Activated naive CD8-positive, alpha-beta T cell treated with anti-CD3 and anti-CD28 coated beads, Interleukin-2, amount 50 U/mL, for 24 hours (primary cell): Measurements from ENCODE around the gene FEZF2.

Source experiments
- ATAC-seq: fragments of 150-1000 bp; cut with Tn5 transposase; one replicate; pipeline ENCODE4 v1.10.0; 2021
- DNase-seq: peaks from one replicate; pipeline ENCODE4 v3.0.0; 2021
- H3K27ac Mint-ChIP-seq: one replicate; pipeline ENCODE4 v1.8.0; 2021; ENCODE audit warnings: mild to moderate bottlenecking, mixed read lengths
- H3K27me3 Mint-ChIP-seq: one replicate; pipeline ENCODE4 v1.8.0; 2021; ENCODE audit warnings: mixed read lengths
- H3K36me3 Mint-ChIP-seq: one replicate; pipeline ENCODE4 v1.8.0; 2021; ENCODE audit warnings: low read depth, mixed read lengths
- H3K4me1 Mint-ChIP-seq: one replicate; pipeline ENCODE4 v1.8.0; 2021; ENCODE audit warnings: mixed read lengths
- H3K4me3 Mint-ChIP-seq: one replicate; pipeline ENCODE4 v1.8.0; 2021; ENCODE audit warnings: mild to moderate bottlenecking, moderate library complexity, mixed read lengths
- H3K9me3 Mint-ChIP-seq: one replicate; pipeline ENCODE4 v1.8.0; 2021; ENCODE audit warnings: mixed read lengths

The FEZF2 gene

DNA sequence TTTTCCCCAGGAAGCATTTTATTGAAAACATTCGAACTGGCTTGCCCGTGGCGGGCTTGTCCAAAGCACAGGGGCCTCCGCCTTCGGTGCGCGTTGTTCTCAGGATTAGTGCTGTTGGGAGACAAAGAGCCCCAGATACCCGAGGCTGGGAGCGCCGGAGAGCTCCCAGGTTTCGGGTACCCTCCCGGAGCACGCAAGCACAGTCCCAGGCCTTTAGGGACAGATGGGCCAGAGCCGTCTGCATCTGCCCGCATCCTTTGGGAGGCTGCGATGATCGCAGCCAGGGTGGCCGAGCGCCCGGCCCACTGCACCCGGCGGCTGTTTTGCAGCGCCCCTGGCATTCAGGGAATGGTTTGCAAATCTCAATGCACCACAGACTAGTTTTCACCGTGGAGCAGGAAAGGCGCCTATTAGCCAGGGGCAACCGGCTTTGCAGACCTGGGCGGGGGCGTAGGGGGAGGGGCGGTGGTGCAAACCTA, 5.0 kb upstream of the FEZF2 start:
- Mint-ChIP-seq H3K4me1 (peaks cover 4% of the 10 kb centered on the region), H3K27ac (no peak overlapping the region), H3K27me3 (peaks cover 71% of the 10 kb centered on the region), H3K4me3 (no peak overlapping the region), H3K36me3 (no peaks in the 10 kb centered on the region), H3K9me3 (peaks cover under 1% of the 10 kb centered on the region)
- ATAC-seq (no peak), DNase-seq (no peak)

DNA sequence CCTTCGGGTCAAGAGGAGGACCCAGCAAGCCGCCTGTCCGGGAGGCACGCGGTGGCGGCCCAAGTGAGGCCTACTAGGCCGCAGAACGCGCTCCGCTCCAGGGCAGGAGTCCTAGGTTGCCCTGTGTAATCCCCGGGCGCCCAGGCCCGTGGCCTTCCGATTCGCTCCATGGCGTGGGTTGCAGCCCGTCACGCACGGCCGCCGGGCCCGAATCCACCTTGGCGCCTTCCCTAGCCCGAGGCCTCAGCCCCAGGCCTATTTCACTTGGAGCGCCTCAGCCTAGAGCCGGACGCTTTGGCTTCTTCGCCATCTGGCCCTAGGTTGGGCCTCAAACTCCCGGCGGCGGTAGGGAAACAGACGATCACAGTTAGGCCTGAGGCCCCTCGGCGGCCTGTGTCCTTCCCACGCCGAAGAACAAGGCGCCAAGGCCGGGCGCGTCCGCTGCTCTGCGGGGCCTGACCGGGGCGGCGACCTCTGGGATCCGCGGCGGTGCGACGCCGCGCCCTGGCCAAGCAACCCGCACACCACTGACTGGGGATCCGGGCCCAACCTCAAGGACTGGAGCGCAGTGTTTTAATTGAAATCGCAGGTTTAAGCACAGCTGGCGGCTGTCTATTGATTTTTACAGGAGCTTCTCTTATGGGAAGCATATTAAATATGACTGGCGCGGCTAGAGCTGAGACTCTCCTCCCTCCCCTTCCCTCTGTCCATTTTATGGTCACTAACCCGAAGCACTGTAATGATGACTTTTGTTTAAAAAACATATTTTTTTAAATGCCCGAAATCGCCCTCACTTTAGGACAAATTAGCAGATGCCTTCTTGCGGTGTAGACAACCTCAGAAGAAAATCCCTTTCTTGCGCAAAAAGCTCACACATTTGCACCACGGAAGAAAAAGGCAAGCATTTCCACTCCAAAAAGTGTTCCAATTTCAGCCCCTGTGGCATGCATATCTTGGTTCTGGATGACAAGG, 3.8 kb upstream of the FEZF2 start:
- no peak for DNase-seq
- H3K36me3 Mint-ChIP-seq, result no peaks in the 10 kb centered on the region
- H3K27me3 Mint-ChIP-seq, result peaks cover 74% of the 10 kb centered on the region
- no peaks in the 10 kb centered on the region for H3K9me3 Mint-ChIP-seq
- no peak for ATAC-seq
- peaks cover 4% of the 10 kb centered on the region for H3K4me1 Mint-ChIP-seq
- H3K4me3 Mint-ChIP-seq, result no peak overlapping the region
- H3K27ac Mint-ChIP-seq, result no peak overlapping the region

- Mint-ChIP-seq H3K9me3 (no peaks in the 10 kb centered on the region), H3K4me3 (no peak overlapping the region), H3K27me3 (peaks cover 74% of the 10 kb centered on the region), H3K4me1 (peaks cover 4% of the 10 kb centered on the region), H3K36me3 (no peaks in the 10 kb centered on the region), H3K27ac (no peak overlapping the region)
- ATAC-seq, result no peak
- no peak for DNase-seq
Observed at GRCh38 chr3:62376454-62376720, 3.0 kb upstream of the FEZF2 start.

GRCh38 chr3:62375655-62376453, 2.5 kb upstream of the FEZF2 start:
- no peak overlapping the region for H3K4me3 Mint-ChIP-seq
- H3K9me3 Mint-ChIP-seq, result no peaks in the 10 kb centered on the region
- peaks cover 77% of the 10 kb centered on the region for H3K27me3 Mint-ChIP-seq
- H3K36me3 Mint-ChIP-seq, result no peaks in the 10 kb centered on the region
- DNase-seq (no peak), ATAC-seq (no peak)
- peaks cover 7% of the 10 kb centered on the region for H3K4me1 Mint-ChIP-seq
- H3K27ac Mint-ChIP-seq, result no peak overlapping the region

- no peak for ATAC-seq
- H3K4me1 Mint-ChIP-seq, result peaks cover 10% of the 10 kb centered on the region
- no peak for DNase-seq
- H3K27ac Mint-ChIP-seq, result no peak overlapping the region
- H3K27me3 Mint-ChIP-seq, result peaks cover 78% of the 10 kb centered on the region
- H3K4me3 Mint-ChIP-seq, result no peak overlapping the region
- H3K9me3 Mint-ChIP-seq, result no peaks in the 10 kb centered on the region
- no peaks in the 10 kb centered on the region for H3K36me3 Mint-ChIP-seq
Observed at GRCh38 chr3:62374341-62375218, 1.2 kb upstream of the FEZF2 start.

DNA sequence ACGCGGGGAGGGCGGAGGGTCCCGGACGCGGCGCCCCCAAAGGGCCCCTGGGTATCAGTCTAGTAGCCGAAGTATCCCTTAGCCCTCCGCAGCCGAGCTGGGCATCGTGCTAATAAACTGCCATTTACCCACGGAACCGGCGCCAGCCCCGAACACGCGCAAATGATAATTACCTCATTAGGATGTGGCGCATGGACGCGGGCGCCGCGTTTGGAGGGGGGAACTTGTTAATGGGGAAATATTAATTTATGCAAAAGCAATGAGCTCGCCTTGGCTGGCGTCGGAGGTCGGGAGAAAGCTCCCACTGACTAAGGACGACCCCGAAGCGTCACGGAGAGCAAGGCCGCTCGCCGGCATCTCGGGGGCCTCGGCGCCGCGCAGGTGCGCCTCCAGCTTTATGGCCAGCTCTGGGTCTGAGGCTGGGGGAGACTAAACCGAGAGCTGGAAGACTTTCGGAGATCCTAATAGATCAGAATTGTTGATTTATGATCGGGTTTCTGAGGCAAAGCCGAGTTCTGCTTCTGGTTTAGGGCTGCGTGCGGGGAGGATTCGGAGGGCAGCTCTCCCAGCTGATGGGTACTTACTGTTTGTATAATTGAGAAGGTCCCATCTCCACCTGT, 474 bp upstream of the FEZF2 start:
- Mint-ChIP-seq H3K36me3 (no peaks in the 10 kb centered on the region), H3K27me3 (peaks cover 75% of the 10 kb centered on the region), H3K27ac (no peak overlapping the region), H3K4me1 (peaks cover 10% of the 10 kb centered on the region), H3K4me3 (no peak overlapping the region), H3K9me3 (no peaks in the 10 kb centered on the region)
- ATAC-seq (no peak), DNase-seq (no peak)

GRCh38 chr3:62372621-62373041, 719 bp downstream of the FEZF2 start:
- H3K4me1 Mint-ChIP-seq, result peaks cover 10% of the 10 kb centered on the region
- peaks cover 78% of the 10 kb centered on the region for H3K27me3 Mint-ChIP-seq
- H3K36me3 Mint-ChIP-seq, result no peaks in the 10 kb centered on the region
- H3K27ac Mint-ChIP-seq, result no peak overlapping the region
- ATAC-seq (no peak), DNase-seq (no peak)
- no peaks in the 10 kb centered on the region for H3K9me3 Mint-ChIP-seq
- H3K4me3 Mint-ChIP-seq, result no peak overlapping the region

GRCh38 chr3:62371720-62372591, 1.4 kb downstream of the FEZF2 start:
- Mint-ChIP-seq H3K9me3 (no peaks in the 10 kb centered on the region), H3K4me1 (peaks cover 10% of the 10 kb centered on the region), H3K36me3 (no peaks in the 10 kb centered on the region), H3K27ac (no peak overlapping the region), H3K27me3 (peaks cover 80% of the 10 kb centered on the region), H3K4me3 (no peak overlapping the region)
- DNase-seq, result no peak
- no peak for ATAC-seq

GRCh38 chr3:62370858-62371719, 2.3 kb downstream of the FEZF2 start:
- H3K9me3 Mint-ChIP-seq, result no peaks in the 10 kb centered on the region
- no peak for DNase-seq
- H3K36me3 Mint-ChIP-seq, result no peaks in the 10 kb centered on the region
- H3K27me3 Mint-ChIP-seq, result peaks cover 80% of the 10 kb centered on the region
- H3K27ac Mint-ChIP-seq, result no peak overlapping the region
- no peak for ATAC-seq
- H3K4me3 Mint-ChIP-seq, result no peak overlapping the region
- H3K4me1 Mint-ChIP-seq, result peaks cover 10% of the 10 kb centered on the region

GRCh38 chr3:62370112-62370857, 3.1 kb downstream of the FEZF2 start:
- H3K9me3 Mint-ChIP-seq, result no peaks in the 10 kb centered on the region
- H3K4me3 Mint-ChIP-seq, result no peak overlapping the region
- H3K27me3 Mint-ChIP-seq, result peaks cover 80% of the 10 kb centered on the region
- peaks cover 10% of the 10 kb centered on the region for H3K4me1 Mint-ChIP-seq
- no peak for DNase-seq
- no peaks in the 10 kb centered on the region for H3K36me3 Mint-ChIP-seq
- ATAC-seq, result no peak
- no peak overlapping the region for H3K27ac Mint-ChIP-seq

DNA sequence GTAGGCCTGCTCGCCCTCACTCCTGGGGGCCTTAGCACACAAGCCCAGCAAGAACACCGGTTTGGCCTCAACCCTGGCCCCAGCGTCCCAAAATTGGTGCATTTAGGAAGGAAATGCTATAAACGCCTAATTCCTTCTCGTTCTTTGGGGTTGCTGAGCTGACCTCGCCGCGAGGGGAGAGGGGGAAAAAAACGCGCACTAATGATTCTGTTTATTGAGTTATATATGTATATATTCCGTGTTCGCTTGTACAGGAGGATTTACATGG, 3.9 kb downstream of the FEZF2 start:
- peaks cover 10% of the 10 kb centered on the region for H3K4me1 Mint-ChIP-seq
- H3K36me3 Mint-ChIP-seq, result no peaks in the 10 kb centered on the region
- H3K9me3 Mint-ChIP-seq, result no peaks in the 10 kb centered on the region
- ATAC-seq, result no peak
- DNase-seq, result no peak
- no peak overlapping the region for H3K27ac Mint-ChIP-seq
- H3K27me3 Mint-ChIP-seq, result peaks cover 80% of the 10 kb centered on the region
- H3K4me3 Mint-ChIP-seq, result no peak overlapping the region

DNA sequence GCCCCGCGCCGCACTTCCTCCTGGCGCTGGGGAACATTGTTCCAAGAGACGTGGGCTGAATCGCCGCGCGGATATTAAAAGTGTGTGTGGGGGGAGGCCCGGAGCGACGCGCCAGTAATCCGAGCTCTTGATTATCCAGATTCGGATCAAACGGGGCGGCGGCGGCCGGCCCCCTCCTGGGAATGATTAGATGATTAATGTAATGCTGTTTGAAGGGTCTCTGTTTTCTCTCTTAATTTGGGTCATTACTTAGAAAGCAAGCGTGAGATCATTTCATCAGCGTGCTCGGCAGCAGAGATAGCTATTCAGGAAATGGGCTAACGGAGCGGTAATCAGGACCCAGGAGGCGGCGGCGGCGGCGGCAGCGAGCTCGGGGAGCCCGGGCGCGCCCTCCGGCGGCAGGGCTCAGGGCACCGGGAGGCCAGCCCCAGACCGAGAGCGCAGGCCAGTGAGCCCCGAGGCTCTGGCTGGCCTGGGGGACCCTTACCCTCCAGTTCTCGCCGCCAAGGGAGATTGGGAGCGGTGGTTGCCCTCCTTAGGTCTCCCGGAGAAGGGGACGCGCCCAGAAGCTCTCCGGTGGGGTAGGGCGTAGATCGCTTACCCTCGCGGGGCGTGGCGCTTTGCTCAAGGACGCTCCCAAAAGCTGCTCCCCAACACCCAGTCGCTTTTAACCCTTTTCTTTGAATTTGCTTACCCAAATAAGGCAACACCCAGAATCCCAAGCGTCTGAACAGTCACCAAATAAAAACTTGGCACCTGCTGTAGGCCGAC, 4.5 kb downstream of the FEZF2 start:
- no peaks in the 10 kb centered on the region for H3K9me3 Mint-ChIP-seq
- no peak overlapping the region for H3K4me3 Mint-ChIP-seq
- H3K27me3 Mint-ChIP-seq, result peaks cover 79% of the 10 kb centered on the region
- no peak overlapping the region for H3K27ac Mint-ChIP-seq
- H3K4me1 Mint-ChIP-seq, result peaks cover 7% of the 10 kb centered on the region
- H3K36me3 Mint-ChIP-seq, result no peaks in the 10 kb centered on the region
- ATAC-seq (no peak), DNase-seq (no peak)
